Spleen (tissue), 7 donors: ENCODE results near the gene POTEF.
"Not testable (repeated sequence)": the region's sequence is repeated elsewhere in the genome, so short reads cannot be mapped to it uniquely, and the experiment has no call there.

Experiments
- POLR2A ChIP-seq, 3 donors: fragments of 450-650 bp; IDR thresholded peaks; one replicate each; pipeline ENCODE4 v1.5.1; 2017; ENCODE audit warnings: antibody characterized with exemption in 3 of 3, mild to moderate bottlenecking in 1 of 3
- TF ChIP-seq, protein P1 (sequence below), 11 experiments: fragments of 200-600 bp in 7 of 11; fragments of 450-650 bp in 4 of 11; sonication (generic) in 4 of 11; IDR thresholded peaks in 8 of 11; conservative IDR thresholded peaks in 3 of 11; 1 replicate in 7 of 11; 2 replicates in 4 of 11; pipeline versions ENCODE4 v1.4.0 to v1.8.0; 2016 to 2021; ENCODE audit warnings: antibody characterized with exemption in 11 of 11, inconsistent platforms in 4 of 11, mild to moderate bottlenecking in 1 of 11
- donor health status: DM: no; HTN: no; CAD: no; lungs with moderate emphysema.
- donor health status: DM: no; HTN: no; CAD: no.
- donor health status: DM: no; HTN: no; CAD: no.

DNA sequence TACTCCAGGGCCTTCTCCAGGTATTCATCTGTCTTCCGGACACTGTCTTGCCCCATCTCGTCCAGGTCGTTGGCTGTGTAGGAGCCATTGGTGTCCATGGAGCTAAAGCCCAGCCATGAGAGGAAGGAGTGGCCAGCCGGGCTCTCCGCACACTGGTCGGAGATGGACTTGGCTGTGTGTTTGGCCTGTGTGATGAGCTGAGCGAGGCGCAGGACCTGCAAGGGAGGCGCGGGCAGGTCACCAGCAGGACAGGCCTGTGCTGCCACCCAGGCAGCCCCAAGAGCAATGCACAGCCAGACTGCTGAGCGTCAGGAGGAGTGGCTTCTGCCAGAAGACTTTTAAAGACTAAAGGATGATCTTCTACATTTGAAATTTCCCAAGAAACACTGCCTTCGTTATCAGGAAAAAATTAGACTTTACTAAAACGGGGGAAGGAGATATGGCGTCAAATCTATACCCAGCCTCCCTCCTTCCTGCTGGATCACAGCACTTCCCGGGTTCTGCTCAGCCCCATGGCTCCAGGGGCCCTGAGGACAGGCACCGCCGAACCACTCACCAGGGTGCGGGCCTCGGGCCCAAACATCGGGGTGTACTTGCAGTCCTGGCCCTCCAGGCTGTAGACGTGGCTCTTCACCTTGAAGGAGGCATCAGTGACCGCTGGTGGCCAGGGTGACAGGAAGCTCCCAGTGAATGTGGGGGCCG, 24.9 kb upstream of the POTEF start:
- TF ChIP-seq, protein P1, sequence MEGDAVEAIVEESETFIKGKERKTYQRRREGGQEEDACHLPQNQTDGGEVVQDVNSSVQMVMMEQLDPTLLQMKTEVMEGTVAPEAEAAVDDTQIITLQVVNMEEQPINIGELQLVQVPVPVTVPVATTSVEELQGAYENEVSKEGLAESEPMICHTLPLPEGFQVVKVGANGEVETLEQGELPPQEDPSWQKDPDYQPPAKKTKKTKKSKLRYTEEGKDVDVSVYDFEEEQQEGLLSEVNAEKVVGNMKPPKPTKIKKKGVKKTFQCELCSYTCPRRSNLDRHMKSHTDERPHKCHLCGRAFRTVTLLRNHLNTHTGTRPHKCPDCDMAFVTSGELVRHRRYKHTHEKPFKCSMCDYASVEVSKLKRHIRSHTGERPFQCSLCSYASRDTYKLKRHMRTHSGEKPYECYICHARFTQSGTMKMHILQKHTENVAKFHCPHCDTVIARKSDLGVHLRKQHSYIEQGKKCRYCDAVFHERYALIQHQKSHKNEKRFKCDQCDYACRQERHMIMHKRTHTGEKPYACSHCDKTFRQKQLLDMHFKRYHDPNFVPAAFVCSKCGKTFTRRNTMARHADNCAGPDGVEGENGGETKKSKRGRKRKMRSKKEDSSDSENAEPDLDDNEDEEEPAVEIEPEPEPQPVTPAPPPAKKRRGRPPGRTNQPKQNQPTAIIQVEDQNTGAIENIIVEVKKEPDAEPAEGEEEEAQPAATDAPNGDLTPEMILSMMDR (IDR thresholded peaks at IDR 0.05 in 8 of 11, conservative IDR thresholded peaks at IDR 0.05 in 3 of 11) = not testable (repeated sequence)
- not testable (repeated sequence) for TF ChIP-seq POLR2A (IDR thresholded peaks at IDR 0.05)
